Tracheal epithelial cell (primary cell): ENCODE results near the gene DNAJC3. TPM values are rescaled to one million over a fixed set of nuclear protein-coding genes. Genes with fewer than 3 reads are reported as not detected.

Source experiments
- total RNA-seq: library from RNA; depleted of rRNA; stranded (reverse); fragments of >200 nt; gene quantifications from 2 replicates; pipeline ENCODE4 v1.2.1, GENCODE V29; 2014

Gene DNAJC3
- total RNA-seq = 47.3 and 56.9 TPM in 2 replicates

GRCh38 chr13:95676762-95677563 lies at the start of gene DNAJC3:
Gene DNAJC3 (plus strand): TSS chr13:95677139. CDS start chr13:95677256, 117 bp downstream.

GRCh38 chr13:95644601-95645052 lies 32.3 kb upstream of the DNAJC3 start, which contains the start of gene DZIP1:
Gene DZIP1 (minus strand): TSS chr13:95644706. CDS start chr13:95642029, 2,677 bp downstream.

Other genes with a start within 250 kb of the DNAJC3 start
- gene CLDN10, start 124.4 kb upstream of the DNAJC3 start, total RNA-seq = 1.7 TPM in 1 of 2 replicates, not detected in the other
- 1.1 and 5.5 TPM in 2 replicates for gene DZIP1, start 32.4 kb upstream of the DNAJC3 start, total RNA-seq